ENCODE results near the gene BMP6.

BMP6 gene

DNA sequence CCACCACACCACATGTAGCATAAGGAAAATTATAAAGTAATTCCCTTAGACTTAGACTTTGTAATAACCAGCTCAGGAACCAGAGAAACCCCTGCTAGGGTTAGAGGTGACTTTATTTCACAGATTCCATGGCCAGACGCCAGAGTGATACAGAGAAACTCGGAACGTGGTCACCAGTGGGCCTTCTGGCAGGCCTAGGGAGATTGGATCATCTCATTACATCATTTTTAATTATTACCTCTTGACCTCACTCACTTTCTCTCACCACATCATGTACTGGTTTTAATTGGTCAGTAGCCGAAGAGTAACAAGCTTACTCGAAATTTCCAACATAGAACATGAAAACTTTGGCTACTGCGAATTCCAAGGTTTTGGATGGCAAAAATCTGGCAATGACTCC lies 72.9 kb downstream of the BMP6 start:
- no peak for DNase-seq (ENCODE audit: low read depth)
- H3K4me3 ChIP-seq (replicated peaks; ENCODE audit: low read depth, low read length) = no peak overlapping the region
- TF ChIP-seq, protein P1, sequence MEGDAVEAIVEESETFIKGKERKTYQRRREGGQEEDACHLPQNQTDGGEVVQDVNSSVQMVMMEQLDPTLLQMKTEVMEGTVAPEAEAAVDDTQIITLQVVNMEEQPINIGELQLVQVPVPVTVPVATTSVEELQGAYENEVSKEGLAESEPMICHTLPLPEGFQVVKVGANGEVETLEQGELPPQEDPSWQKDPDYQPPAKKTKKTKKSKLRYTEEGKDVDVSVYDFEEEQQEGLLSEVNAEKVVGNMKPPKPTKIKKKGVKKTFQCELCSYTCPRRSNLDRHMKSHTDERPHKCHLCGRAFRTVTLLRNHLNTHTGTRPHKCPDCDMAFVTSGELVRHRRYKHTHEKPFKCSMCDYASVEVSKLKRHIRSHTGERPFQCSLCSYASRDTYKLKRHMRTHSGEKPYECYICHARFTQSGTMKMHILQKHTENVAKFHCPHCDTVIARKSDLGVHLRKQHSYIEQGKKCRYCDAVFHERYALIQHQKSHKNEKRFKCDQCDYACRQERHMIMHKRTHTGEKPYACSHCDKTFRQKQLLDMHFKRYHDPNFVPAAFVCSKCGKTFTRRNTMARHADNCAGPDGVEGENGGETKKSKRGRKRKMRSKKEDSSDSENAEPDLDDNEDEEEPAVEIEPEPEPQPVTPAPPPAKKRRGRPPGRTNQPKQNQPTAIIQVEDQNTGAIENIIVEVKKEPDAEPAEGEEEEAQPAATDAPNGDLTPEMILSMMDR (IDR thresholded peaks at IDR 0.05; ENCODE audit: low read length, missing control alignments) = no peak

DNA sequence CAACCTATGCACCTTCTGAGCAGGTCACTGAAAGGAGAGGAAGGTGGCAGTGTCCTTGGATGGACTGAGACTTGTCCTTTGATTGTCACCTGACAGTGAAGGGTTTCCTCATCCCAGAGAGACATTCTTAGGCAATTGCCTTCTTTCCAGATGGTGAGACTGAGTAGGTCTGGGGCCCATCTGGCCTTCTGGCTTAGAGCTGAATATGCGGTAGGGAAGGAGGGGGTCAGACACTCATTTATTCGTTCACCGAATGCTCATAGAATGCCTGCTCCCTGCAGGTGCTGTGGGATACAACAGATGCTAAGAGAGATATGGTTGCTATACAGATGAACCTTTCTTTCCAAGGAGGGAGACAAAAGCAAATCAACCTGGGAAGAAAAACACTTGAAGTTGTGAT lies 76.8 kb downstream of the BMP6 start:
- no peak overlapping the region for H3K4me3 ChIP-seq (replicated peaks; ENCODE audit: low read depth, low read length)

DNA sequence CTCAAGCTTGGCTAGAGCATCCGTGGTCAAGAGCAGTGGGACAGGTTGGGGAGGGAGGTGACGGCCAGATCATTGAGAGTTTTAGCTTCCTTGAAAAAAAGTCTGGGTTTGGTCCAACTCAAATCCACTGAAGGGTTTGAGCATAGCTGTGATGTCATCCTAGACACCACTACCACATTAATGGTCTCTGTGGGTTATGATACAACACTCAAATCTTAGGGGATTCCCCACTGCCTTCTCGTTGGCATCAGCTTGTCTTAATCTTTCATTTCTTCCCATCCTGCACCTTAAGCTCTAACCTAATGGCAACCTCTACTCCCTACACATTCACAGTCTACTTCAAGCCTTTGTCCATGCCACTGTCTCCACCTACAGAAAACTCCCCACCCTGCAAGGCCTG lies 77.3 kb downstream of the BMP6 start:
- no peak overlapping the region for H3K4me3 ChIP-seq (replicated peaks; ENCODE audit: low read depth, low read length)
- TF ChIP-seq, protein P1 (IDR thresholded peaks at IDR 0.05; ENCODE audit: low read length, missing control alignments) = no peak
- DNase-seq (ENCODE audit: low read depth) = no peak

More for the DNA sequence above, 76.8 kb downstream of the BMP6 start:
- DNase-seq (ENCODE audit: low read depth) = no peak
- TF ChIP-seq, protein P1 (IDR thresholded peaks at IDR 0.05; ENCODE audit: low read length, missing control alignments) = no peak

DNA sequence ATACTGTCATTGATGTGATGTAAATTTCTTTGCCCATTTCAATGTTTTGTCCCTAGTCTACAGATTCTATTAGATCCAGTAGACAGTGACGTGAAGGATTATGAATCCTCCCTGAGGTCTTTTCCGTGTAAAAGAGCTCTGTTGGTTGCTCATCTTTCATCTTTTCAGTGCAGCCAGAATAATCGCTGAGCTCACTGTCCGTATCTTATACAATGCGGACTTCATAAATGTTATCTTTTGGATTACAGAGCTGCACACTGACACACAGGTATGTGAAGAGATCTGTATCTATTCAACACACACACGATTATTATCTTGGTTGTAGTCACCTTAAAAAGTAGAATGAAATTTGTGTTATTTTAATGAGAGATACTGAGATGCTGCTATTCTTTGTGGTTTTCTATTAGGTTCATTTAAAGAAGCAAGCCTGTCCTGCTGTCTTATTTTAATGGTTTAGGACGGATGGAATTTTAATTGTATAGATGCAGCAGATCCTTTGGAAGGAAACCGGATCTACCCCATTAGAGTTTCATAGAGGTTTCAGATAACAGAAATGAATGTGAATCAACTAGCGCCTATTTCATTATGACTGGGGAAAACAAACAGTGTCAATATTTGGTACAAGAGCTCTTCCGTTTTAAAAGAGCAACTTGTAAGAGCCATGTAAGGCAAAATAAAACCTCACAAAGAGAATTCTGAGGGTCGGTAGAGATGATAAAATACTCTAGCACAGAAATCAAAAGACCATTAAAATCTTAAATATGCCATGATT lies 79.4 kb downstream of the BMP6 start:
- TF ChIP-seq, protein P1 (IDR thresholded peaks at IDR 0.05; ENCODE audit: low read length, missing control alignments) = no peak
- H3K4me3 ChIP-seq (replicated peaks; ENCODE audit: low read depth, low read length) = no peak overlapping the region
- DNase-seq (ENCODE audit: low read depth) = no peak

DNA sequence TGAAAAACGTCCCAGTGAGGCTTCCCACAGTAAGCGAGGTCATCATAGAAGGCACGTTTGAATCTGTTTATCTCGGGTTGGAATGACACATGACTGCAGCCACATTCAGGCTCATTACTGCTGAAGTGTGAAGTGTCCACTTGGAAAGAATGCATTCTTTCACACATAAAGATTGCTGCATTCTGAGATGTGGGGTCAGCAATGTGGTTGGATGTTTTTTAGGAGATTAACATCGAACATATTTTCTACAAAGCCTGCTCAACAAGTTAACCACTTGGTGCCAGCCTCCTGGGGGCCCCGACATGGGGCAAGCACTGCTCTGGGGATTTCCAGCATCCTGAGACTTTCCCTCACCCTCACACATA lies 79.9 kb downstream of the BMP6 start:
- TF ChIP-seq, protein P1 (IDR thresholded peaks at IDR 0.05; ENCODE audit: low read length, missing control alignments) = no peak
- no peak for DNase-seq (ENCODE audit: low read depth)
- H3K4me3 ChIP-seq (replicated peaks; ENCODE audit: low read depth, low read length) = no peak overlapping the region

DNA sequence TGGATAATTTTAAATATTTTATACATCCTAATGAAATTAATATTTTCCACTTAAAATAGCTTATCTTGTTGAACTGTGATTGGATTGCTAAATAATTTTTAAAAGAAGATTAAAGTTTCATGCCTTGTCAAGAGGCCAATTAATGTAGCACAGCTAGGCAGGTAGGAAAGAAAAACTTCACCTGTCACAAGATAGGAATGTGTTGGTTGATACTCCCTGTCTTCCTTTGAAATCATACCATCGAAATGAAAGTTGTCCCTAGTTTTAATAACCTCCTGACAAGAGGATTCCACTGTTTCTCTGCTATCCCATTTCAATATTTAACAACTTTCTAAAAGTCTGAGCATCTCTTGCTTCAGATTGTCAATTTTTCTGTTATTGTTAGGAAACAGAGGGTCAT lies 80.8 kb downstream of the BMP6 start:
- DNase-seq (ENCODE audit: low read depth) = no peak
- TF ChIP-seq, protein P1 (IDR thresholded peaks at IDR 0.05; ENCODE audit: low read length, missing control alignments) = no peak
- H3K4me3 ChIP-seq (replicated peaks; ENCODE audit: low read depth, low read length) = no peak overlapping the region

DNA sequence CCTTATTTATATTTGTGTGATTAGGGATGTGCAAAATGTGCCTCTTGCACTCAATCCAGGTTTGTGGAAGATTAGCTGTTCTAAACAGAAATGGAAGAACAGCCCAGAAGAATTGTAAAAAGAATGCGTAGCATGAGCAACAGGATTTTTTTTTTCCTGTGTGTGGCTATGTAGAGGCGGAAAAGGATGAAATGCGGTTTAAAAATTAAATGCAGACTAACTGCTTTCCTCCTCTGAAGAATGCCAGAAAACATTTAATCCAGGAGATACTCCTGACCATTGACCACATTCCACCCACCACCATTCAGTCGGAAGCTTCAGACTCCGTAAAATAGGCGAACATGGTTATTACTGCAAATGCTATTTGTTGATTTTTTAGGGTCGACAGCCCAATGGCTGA lies 83.4 kb downstream of the BMP6 start:
- DNase-seq (ENCODE audit: low read depth) = no peak
- TF ChIP-seq, protein P1 (IDR thresholded peaks at IDR 0.05; ENCODE audit: low read length, missing control alignments) = no peak
- no peak overlapping the region for H3K4me3 ChIP-seq (replicated peaks; ENCODE audit: low read depth, low read length)

Data from fibroblast of pulmonary artery (primary cell).